Right ventricle myocardium superior (tissue), 1 donor: Measurements from ENCODE around the gene MOGAT1. TPM values are rescaled to one million over a fixed set of nuclear protein-coding genes. Genes with fewer than 3 reads are reported as not detected.

Source experiments
- ATAC-seq: fragments of 200-7000 bp; cut with Tn5 transposase; one replicate; pipeline ENCODE4 v1.9.1; 2020; ENCODE audit warnings: mild to moderate bottlenecking; ENCODE audit not compliant: poor library complexity
- DNase-seq: peaks from one replicate; pipeline ENCODE4 v3.0.0-alpha.2; 2020
- intact Hi-C: fragments of 100-400 bp; cut with DNase I; formaldehyde crosslinking; loops from one replicate; pipeline ENCODE4 v1.11.2; 2022
- total RNA-seq: library from RNA; stranded (reverse); fragmentation: NEBNext Ultra II Directional; extraction: Animal tissue kit (Norgen Biotek cat#: 25700); gene quantifications from one replicate; pipeline ENCODE4 v1.2.1, GENCODE V29; 2021
- donor health status: DM: no; HTN: yes; CAD: no; lungs with severe emphysema.

MOGAT1 gene
- total RNA-seq, 1 donor from 2014 or later = 0.65 TPM

DNA sequence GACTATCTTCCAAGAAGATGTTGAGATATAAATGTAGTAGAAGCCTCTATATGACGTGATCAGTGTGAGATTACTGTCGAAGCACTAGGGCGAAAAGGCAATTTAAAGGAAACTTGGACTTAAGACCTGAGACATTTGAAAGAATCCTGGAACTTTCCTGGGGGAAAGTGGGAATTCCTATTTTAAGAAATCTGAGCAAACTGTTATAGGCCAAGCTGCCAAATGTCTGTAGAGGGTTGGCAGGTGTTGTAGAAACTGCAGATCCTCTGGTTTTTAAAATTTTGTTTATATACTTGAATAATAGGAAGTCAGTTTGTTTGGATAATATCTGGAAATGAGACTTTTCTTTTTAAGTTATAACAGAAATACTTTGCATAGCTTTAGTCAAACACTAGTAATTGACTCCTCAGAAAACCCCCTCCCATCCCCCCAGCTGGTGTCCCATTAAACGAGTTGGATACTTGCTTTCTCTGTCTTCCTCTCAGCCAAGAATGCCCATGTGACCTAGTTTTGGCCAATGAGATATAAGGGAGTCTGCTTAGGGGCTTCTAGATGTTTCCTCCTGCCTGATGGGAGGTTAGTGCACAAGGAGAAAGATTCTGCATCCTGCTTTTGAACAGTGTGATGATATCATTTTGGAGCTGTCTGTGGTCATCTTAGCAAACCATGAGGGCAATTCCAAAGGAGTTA lies 61.2 kb downstream of the MOGAT1 start:
- DNase-seq = no peak
- ATAC-seq = no peak
- intact Hi-C loops = no loop called here

DNA sequence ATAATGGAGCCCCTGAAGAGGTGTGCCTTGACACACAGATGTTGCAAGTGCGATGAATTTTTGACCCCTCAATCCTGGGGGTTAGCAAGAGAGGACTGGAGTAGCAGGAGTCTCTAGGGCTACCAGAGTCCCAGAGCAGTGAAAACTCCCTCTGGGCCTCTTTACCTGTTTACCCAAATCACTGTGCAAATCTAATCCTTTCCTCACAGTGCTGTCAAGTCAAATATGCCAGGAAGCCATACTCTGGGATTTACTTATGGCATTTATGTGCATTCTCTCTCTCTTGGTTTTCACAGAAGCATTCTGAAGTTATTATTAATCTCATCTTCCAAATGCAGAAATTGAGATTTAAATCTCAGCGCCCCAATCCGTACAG lies 62.0 kb downstream of the MOGAT1 start:
- DNase-seq = no peak
- intact Hi-C loops = no loop called here
- no peak for ATAC-seq

GRCh38 chr2:222733846-222734702 lies 62.6 kb downstream of the MOGAT1 start:
- peak; percentile 57 for DNase-seq

GRCh38 chr2:222734703-222735014 lies 63.2 kb downstream of the MOGAT1 start:
- no peak for DNase-seq
- intact Hi-C loops = no loop called here
- no peak for ATAC-seq

More at GRCh38 chr2:222733846-222734702, 62.6 kb downstream of the MOGAT1 start:
- intact Hi-C loops = no loop called here
- peak; percentile 60 for ATAC-seq

GRCh38 chr2:222736301-222736700 lies 64.8 kb downstream of the MOGAT1 start:
- DNase-seq (no peak), ATAC-seq (peak; percentile 75)
- intact Hi-C loops = no loop called here

GRCh38 chr2:222736924-222737323 lies 65.5 kb downstream of the MOGAT1 start:
- ATAC-seq = no peak
- intact Hi-C loops = no loop called here
- no peak for DNase-seq

DNA sequence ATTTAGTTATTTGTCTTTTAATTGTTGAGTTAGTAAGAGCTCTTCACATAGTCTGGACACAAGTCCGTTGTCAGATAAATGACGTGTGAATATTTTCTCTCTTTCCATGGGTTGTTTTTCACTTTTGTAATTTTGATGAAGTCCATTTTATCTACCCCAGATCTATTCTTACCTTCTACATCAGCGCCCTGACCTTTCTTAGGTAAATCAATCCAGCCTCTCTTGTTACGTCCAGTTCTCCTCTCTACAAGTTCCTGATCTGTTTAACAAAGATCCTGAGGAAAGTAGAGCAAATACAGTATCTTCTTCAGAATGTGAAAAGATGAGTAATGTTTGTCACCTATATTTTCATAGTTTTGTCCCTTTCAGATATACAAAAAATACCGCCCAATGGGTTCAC lies 66.9 kb downstream of the MOGAT1 start:
- intact Hi-C loops = no loop called here
- DNase-seq = no peak
- no peak for ATAC-seq

DNA sequence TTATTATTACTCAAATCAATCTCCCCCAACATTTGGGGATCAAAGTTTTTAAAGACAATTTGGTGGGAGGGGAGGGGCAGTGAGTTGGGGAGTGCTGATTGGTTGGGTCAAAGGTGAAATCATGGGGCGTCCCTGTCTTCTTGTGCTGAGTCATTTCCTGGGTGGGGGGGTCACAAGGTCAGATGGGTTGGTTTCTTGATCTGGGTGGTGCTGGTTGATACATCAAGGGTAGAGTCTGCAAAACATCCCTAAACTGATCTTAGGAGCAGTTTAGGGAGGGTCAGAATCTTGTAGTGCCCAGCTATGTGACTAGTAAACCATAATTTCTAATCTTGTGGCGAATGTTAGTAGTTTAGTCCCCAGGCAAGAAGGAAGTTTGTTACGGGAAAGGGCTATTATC lies 67.4 kb downstream of the MOGAT1 start:
- DNase-seq (no peak), ATAC-seq (no peak)
- intact Hi-C loops = no loop called here

- intact Hi-C loops = no loop called here
- ATAC-seq = no peak
- no peak for DNase-seq
These were observed 68.5 kb downstream of the MOGAT1 start for GRCh38 chr2:222739939-222740338.

DNA sequence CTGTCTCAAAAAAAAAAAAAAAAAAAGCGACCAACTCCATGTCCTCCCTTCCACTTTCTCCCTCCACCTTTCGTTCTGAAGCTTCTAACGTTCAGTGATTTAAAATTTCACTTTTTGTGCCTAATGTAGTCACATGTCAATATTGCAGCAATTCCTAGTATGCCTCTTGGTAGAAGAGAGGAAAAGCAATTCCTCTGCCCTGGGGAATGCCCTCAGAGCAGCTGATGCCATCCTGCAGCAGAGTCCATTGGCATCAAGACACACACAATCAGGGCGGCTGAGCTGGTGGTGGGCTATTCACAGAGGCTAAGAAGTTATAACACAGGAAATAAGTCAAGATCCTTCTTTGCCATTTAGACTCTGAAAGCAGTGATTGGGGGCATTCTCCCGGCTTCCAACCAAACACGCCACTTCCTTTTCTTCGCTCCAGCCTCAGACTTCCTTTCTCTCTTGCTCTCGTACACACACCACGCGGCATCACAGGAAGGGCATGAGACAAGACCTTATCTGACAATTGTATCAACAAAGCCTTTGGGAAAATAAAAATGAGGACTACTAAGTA lies 71.9 kb downstream of the MOGAT1 start:
- no peak for ATAC-seq

GRCh38 chr2:222745836-222746559 lies 74.5 kb downstream of the MOGAT1 start:
- DNase-seq (no peak), ATAC-seq (peak; percentile 77)
- intact Hi-C loops = no loop called here

More for the DNA sequence above, 71.9 kb downstream of the MOGAT1 start:
- intact Hi-C loops = no loop called here
- DNase-seq = no peak

- ATAC-seq (no peak), DNase-seq (no peak)
- intact Hi-C loops = no loop called here
These were observed 76.2 kb downstream of the MOGAT1 start for GRCh38 chr2:222747526-222748160.

- ATAC-seq = no peak
- DNase-seq = no peak
- intact Hi-C loops = loop anchor here (5.0 kb wide), 1 partner anchor 38 kb away; no protein-coding TSS in a partner anchor
These were observed 79.1 kb downstream of the MOGAT1 start for GRCh38 chr2:222750533-222750932.

DNA sequence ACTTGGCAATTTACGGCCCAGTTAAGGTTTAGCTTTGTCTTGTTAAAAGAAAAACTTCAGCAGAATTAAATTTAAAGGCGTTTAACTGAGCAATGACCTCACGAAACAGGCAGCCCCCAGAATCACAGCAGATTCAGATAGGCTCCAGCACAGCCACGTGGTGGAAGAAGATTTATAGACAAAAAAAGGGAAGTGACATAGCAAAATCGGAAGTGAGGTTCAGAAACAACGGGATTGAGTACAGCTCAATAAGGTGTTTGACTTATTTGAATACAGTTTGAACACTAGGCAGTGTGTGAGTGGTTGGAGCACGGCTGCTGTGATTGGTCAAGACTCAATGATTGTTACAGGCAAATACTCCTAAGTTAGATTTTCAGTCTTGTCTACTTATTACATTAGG lies 79.8 kb downstream of the MOGAT1 start:
- intact Hi-C loops = loop anchor here (5.0 kb wide), 1 partner anchor 39 kb away; no protein-coding TSS in a partner anchor
- DNase-seq (no peak), ATAC-seq (no peak)

- intact Hi-C loops = loop anchor here (5.0 kb wide), 1 partner anchor 40 kb away; no protein-coding TSS in a partner anchor
- DNase-seq (no peak), ATAC-seq (no peak)
These were observed 80.6 kb downstream of the MOGAT1 start for GRCh38 chr2:222751821-222752719.

DNA sequence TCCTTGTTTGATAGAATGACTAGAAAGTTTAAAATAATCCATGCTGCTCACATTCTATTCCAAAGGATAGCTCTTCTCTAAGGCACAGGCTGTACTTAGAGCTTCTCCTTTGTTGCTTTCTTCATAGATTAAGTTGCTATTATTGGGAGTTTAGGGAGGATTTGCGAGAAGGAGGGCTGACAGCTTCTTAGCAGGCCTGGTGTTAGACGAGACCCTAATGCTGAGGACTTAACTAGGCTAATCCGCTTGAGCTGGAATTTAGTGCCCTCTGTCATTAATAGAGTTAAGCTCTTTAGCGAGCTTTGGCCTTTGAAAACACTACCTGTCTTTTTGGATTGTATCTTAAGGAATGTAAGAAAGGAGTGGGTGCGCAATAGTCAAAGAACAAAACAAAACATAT lies 81.3 kb downstream of the MOGAT1 start:
- ATAC-seq (no peak), DNase-seq (no peak)
- intact Hi-C loops = loop anchor here (5.0 kb wide), 1 partner anchor 40 kb away; no protein-coding TSS in a partner anchor

- DNase-seq (peak; percentile 59), ATAC-seq (peak; percentile 96)
- intact Hi-C loops = loop anchor here (5.0 kb wide), 1 partner anchor 41 kb away; no protein-coding TSS in a partner anchor
These were observed 81.9 kb downstream of the MOGAT1 start for GRCh38 chr2:222753251-222753824.
